ENCODE results near the gene KCNAB1. TPM values are rescaled to one million over a fixed set of nuclear protein-coding genes. Genes with fewer than 3 reads are reported as not detected.

KCNAB1 gene
- total and polyA plus RNA-seq, 2 donors (not counting 1 experiment from before 2014, with no cell fraction given): not detected

- no peaks in the 10 kb centered on the region for H3K36me3 ChIP-seq (replicated peaks in 1 of 2; ENCODE audit: control extremely low read depth in 1 of 2, control insufficient read depth in 1 of 2, extremely low read depth in 1 of 2, insufficient read depth in 2 of 2, low read length in 1 of 2)
- ATAC-seq (ENCODE audit: low read depth) (no peak), DNase-seq (no peak)
- intact Hi-C loops (cut with micrococcal nuclease): no loop called here
- no peaks in the 10 kb centered on the region for H3K9me3 ChIP-seq (ENCODE audit: control extremely low read depth in 1 of 3, control insufficient read depth in 2 of 3, insufficient read depth in 1 of 3, low read length in 2 of 3)
- H3K27ac ChIP-seq (ENCODE audit: low read length in 2 of 2): no peak overlapping the region
- no peak overlapping the region for H3K9ac ChIP-seq (ENCODE audit: low read length)
- H3K4me3 ChIP-seq (ENCODE audit: control extremely low read depth in 1 of 5, extremely low read depth in 1 of 5, insufficient read depth in 1 of 5, low read depth in 2 of 5, low read length in 4 of 5): no peak overlapping the region
- Mint-ChIP-seq H3K4me3 (no peak overlapping the region), H3K4me1 (no peaks in the 10 kb centered on the region), H3K27me3 (peaks cover 8% of the 10 kb centered on the region), H3K9me3 (ENCODE audit: insufficient read depth) (no peaks in the 10 kb centered on the region), H3K27ac (no peak overlapping the region)
- no peak overlapping the region for H2AFZ ChIP-seq (ENCODE audit: insufficient read depth, low read depth, low read length, poor library complexity, severe bottlenecking)
- 60% methylated on average over 1 of the region's 2 CpGs for WGBS (ENCODE audit: insufficient coverage)
- no peaks in the 10 kb centered on the region for H3K79me2 ChIP-seq (ENCODE audit: control insufficient read depth, insufficient read depth, low read length)
- H3K4me2 ChIP-seq (replicated peaks; ENCODE audit: low read depth, low read length, poor library complexity, severe bottlenecking): no peak overlapping the region
- H3K4me1 ChIP-seq (ENCODE audit: control insufficient read depth in 2 of 2, insufficient read depth in 2 of 2, low read length in 2 of 2): no peaks in the 10 kb centered on the region
- H4K20me1 ChIP-seq (ENCODE audit: control insufficient read depth, insufficient read depth, low read length, poor library complexity, severe bottlenecking): no peaks in the 10 kb centered on the region
- TF ChIP-seq CTCF (IDR thresholded peaks at IDR 0.05) (no peak), EZH2 (IDR thresholded peaks at IDR 0.05; ENCODE audit: borderline replicate concordance, insufficient read depth, low read depth, low read length, poor library complexity, severe bottlenecking) (no peak)
- ChIA-PET CTCF (interaction anchor here (0.6 kb wide), 1 partner anchor 505 kb away, joined by 3 read pairs; no protein-coding TSS in a partner anchor), POLR2A (no interaction called here)
- peaks cover 0 to 5% (median 2%) of the 10 kb centered on the region in 4 experiments for H3K27me3 ChIP-seq (replicated peaks in 1 of 4; ENCODE audit: control extremely low read depth in 1 of 4, control insufficient read depth in 3 of 4, insufficient read depth in 4 of 4, low read length in 3 of 4)
Measured at GRCh38 chr3:156576651-156577348, 456.4 kb downstream of the KCNAB1 start.

GRCh38 chr3:156577736-156578135 is 457.4 kb downstream of the KCNAB1 start:
- CTCF ChIA-PET: no interaction called here
- Histone ChIP-seq H3K9me3 (ENCODE audit: control extremely low read depth in 1 of 3, control insufficient read depth in 2 of 3, insufficient read depth in 1 of 3, low read length in 2 of 3) (no peaks in the 10 kb centered on the region), H3K4me3 (ENCODE audit: control extremely low read depth in 1 of 5, extremely low read depth in 1 of 5, insufficient read depth in 1 of 5, low read depth in 2 of 5, low read length in 4 of 5) (no peak overlapping the region), H3K4me1 (ENCODE audit: control insufficient read depth in 2 of 2, insufficient read depth in 2 of 2, low read length in 2 of 2) (no peaks in the 10 kb centered on the region), H3K36me3 (replicated peaks in 1 of 2; ENCODE audit: control extremely low read depth in 1 of 2, control insufficient read depth in 1 of 2, extremely low read depth in 1 of 2, insufficient read depth in 2 of 2, low read length in 1 of 2) (no peaks in the 10 kb centered on the region), H3K4me2 (replicated peaks; ENCODE audit: low read depth, low read length, poor library complexity, severe bottlenecking) (no peak overlapping the region), H3K27me3 (replicated peaks in 1 of 4; ENCODE audit: control extremely low read depth in 1 of 4, control insufficient read depth in 3 of 4, insufficient read depth in 4 of 4, low read length in 3 of 4) (peaks cover 0 to 5% (median under 1%) of the 10 kb centered on the region in 4 experiments), H2AFZ (ENCODE audit: insufficient read depth, low read depth, low read length, poor library complexity, severe bottlenecking) (no peak overlapping the region), H3K9ac (ENCODE audit: low read length) (no peak overlapping the region), H3K79me2 (ENCODE audit: control insufficient read depth, insufficient read depth, low read length) (no peaks in the 10 kb centered on the region), H3K27ac (ENCODE audit: low read length in 2 of 2) (no peak overlapping the region), H4K20me1 (ENCODE audit: control insufficient read depth, insufficient read depth, low read length, poor library complexity, severe bottlenecking) (no peaks in the 10 kb centered on the region)
- DNase-seq: no peak
- no peak overlapping the region for H3K4me3 Mint-ChIP-seq
- POLR2A ChIA-PET: no interaction called here
- H3K4me1 Mint-ChIP-seq: no peaks in the 10 kb centered on the region
- ATAC-seq (ENCODE audit: low read depth): no peak
- no peak overlapping the region for H3K27ac Mint-ChIP-seq
- intact Hi-C loops (cut with micrococcal nuclease): no loop called here
- peaks cover 8% of the 10 kb centered on the region for H3K27me3 Mint-ChIP-seq
- H3K9me3 Mint-ChIP-seq (ENCODE audit: insufficient read depth): no peaks in the 10 kb centered on the region
- TF ChIP-seq EZH2 (IDR thresholded peaks at IDR 0.05; ENCODE audit: borderline replicate concordance, insufficient read depth, low read depth, low read length, poor library complexity, severe bottlenecking) (no peak), CTCF (IDR thresholded peaks at IDR 0.05) (no peak)

Measured in B cell (primary cell).